Superior temporal gyrus (tissue), 1 donor: ENCODE measurements around the gene SIGLECL1.
"Not testable (repeated sequence)": the region's sequence is repeated elsewhere in the genome, so short reads cannot be mapped to it uniquely, and the experiment has no call there.

Experiments
- DNase-seq: peaks from one replicate; pipeline ENCODE4 v3.0.0-alpha.2; 2016; ENCODE audit errors: extremely low spot score

SIGLECL1 gene

GRCh38 chr19:51250786-51251467 lies at the start of gene SIGLECL1:
Gene SIGLECL1, plus strand, starts transcription at chr19:51251080. Its CDS starts 12,993 bp downstream, at chr19:51264073.
- no peak for DNase-seq

DNA sequence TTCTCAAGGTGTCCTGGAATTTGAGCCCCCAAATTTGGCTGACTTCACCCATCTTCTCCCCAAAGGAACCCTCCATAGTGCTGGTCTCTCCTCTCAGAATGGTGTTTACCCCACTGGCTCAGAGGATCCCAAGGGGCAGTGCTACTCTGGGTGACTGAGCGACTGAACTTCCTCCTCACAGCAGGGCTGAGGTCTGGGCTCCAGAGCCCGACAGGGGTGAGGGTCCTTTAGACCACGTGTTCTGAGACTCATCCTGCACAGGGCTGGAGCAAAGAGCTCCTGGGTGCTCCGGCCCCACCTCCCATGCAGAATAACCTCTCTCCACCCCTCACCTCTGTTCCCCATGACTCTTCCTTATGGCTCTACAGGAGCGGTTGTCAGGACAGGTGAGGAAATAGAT lies 49.2 kb upstream of the SIGLECL1 start:
- no peak for DNase-seq

- DNase-seq = no peak
Measured at GRCh38 chr19:51203916-51204315, 47.0 kb upstream of the SIGLECL1 start.

- no peak for DNase-seq
Measured at GRCh38 chr19:51204321-51204720, 46.6 kb upstream of the SIGLECL1 start.

GRCh38 chr19:51207747-51208146 lies 43.1 kb upstream of the SIGLECL1 start:
- DNase-seq = no peak

DNA sequence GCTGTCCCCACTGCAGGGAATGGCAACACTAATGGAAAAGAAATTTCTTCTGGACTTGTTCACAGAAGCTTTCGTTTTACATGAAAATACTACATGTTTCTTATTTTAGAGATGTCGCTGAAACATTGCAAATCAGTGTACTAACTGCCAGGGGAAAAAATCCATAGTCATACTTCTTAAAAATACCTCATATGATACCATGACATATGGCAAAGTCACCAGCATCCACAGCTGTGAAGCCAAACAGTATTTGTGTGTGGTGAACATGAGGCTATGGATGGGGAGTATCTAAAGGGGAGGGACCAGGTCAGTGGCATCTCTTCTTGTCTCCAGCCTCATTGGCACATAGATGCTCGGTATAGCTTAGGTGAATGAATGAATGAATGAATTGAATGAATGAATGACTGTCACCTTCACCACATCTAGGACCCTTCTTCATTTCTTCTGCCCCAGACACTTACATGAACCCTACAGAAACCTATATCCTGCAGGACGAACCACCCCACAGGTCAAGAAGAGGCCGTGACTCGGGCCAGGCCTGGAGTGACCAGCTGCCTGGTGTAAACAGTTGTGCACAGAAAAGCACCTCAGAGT lies 40.6 kb upstream of the SIGLECL1 start:
- peak; percentile 13 for DNase-seq

DNA sequence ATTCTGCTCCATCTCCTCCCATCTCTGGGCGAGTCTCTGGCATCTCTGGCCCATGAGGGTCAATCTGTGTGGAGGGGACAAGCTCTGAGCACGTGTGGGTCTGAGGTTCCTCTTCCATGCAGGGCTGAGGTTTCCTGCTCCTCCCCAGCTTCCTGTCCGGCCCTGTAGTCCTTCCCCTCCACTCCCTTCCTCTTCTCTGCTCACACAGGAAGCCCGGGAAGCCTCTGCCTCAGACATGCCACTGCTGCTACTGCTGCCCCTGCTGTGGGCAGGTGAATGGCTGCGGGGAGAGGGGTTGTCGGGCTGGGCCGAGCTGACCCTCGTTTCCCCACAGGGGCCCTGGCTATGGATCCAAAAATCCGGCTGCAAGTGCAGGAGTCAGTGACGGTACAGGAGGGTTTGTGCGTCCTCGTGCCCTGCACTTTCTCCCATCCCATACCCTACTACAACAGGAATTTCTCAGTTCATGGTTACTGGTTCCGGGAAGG lies 40.0 kb upstream of the SIGLECL1 start:
- DNase-seq = not testable (repeated sequence)

DNA sequence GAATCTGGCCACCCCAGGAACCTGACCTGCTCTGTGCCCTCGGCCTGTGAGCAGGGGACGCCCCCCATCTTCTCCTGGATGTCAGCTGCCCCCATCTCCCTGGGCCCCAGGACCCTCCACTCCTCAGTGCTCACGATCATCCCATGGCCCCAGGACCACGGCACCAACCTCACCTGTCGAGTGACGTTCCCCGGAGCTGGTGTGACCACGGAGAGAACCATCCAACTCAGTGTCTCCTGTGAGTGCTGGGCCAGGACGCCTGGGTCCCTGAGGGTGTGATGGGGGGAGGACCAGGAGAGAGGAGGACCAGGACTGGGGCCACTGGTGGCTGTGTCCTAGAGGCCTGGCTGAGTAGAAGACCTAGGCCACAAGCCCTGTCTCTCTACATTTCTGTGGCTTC lies 39.0 kb upstream of the SIGLECL1 start:
- DNase-seq = no peak

DNA sequence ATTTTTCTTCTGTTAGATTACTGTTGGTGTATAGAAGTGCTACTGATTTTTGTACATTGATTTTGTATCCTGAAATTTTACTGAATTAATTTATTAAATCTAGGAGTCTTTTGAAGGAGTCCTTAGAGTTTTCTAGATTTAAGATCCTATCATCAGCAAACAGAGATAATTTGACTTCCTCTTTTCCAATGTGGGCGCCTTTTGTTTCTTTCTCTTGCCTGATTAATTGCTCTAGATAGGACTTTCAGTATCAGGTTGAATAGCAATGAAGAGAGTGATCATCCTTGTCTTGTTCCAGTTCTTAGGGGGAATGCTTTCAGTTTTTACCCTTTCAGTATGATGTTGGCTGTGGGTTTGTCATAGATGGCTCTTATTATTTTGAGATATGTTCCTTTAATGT lies 31.6 kb upstream of the SIGLECL1 start:
- no peak for DNase-seq

GRCh38 chr19:51219971-51220370 lies 30.9 kb upstream of the SIGLECL1 start:
- peak; percentile 24 for DNase-seq

DNA sequence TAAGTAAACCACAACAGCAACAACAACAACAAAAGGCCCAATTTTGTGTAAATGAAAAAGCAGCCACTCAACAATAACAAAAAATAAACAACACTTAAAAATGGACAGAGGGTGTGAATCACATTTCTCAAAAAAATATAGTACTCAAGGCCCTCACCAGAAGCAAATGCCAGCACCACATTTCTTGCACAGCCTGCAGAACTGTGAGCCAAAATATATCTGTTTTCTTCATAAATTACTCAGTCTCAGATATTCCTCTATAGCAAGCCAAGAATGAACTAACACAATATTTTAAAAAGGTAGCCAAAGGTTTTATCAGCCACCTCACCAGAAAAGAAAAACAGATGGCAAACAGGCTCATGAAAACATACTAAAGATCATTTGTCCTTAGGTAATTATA lies 29.9 kb upstream of the SIGLECL1 start:
- DNase-seq = no peak

- DNase-seq = no peak
Measured at GRCh38 chr19:51224163-51224641, 26.7 kb upstream of the SIGLECL1 start.

DNA sequence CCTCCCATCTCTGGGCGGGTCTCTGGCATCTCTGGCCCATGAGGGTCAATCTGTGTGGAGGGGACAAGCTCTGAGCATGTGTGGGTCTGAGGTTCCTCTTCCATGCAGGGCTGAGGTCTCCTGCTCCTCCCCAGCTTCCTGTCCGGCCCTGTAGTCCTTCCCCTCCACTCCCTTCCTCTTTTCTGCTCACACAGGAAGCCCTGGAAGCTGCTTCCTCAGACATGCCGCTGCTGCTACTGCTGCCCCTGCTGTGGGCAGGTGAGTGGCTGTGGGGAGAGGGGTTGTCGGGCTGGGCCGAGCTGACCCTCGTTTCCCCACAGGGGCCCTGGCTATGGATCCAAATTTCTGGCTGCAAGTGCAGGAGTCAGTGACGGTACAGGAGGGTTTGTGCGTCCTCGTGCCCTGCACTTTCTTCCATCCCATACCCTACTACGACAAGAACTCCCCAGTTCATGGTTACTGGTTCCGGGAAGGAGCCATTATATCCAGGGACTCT lies 25.9 kb upstream of the SIGLECL1 start, which contains the start of gene CD33:
TSS of gene CD33 (plus strand) at position 183 of the 496 bp plus-strand sequence. CDS start at position 222, 39 bp downstream.
- not testable (repeated sequence) for DNase-seq

- no peak for DNase-seq
Measured at GRCh38 chr19:51226067-51226466, 24.8 kb upstream of the SIGLECL1 start.

GRCh38 chr19:51227326-51227725 lies 23.6 kb upstream of the SIGLECL1 start:
- DNase-seq = no peak

GRCh38 chr19:51227966-51228365 lies 22.9 kb upstream of the SIGLECL1 start:
- DNase-seq = no peak

DNA sequence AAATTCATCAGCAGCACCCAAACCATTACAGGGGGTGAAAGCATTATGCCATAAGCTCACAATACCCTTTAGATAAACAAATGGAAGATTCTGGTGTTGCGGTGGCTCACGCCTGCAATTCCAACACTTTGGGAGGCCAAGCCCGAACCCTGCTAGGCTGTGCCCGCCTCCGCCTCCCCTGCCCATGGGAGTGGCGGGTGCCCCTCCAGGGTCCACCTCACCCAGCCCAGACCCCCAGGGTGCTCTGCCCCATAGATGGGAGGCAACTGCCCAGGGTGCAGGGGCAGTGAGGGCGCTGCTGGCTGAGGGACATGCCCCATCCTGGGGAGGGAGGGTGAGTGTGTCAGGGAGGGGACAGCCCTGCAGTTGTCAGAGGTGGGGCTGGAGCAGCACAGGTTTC lies 10.0 kb upstream of the SIGLECL1 start:
- DNase-seq = no peak

DNA sequence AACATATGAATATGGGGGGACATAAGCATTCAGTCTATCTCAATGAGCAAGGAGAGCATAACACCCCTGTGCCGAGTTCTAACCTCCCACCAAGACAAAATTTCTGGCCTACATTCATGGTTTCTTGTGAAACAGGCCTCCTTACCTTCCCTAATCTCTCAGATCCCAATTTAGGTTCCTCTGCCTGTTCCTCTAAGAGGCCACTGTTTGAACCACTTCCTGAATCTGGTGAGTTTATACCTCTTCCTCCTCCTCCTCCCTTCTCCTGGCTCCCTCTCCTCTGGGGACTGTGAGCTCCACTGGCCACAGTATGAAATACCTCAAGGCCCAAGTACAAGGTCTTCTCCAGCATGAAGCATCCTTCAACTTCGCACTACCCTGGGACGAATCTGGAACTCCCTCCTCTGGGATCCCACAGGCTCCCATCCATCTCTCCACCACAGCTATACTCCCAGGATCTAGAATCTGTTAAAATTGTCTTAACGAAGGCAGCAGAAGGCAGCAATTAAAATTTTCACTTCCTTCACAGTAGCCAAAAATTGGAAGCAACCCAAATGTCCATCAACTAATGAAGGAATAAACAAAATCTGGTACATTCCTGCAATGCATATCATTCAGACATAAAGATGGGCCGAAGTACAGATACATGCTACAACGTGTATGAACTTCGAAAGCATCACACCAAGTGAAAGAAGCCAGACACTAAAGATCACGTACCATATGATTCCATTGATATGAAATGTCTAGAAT lies 7.8 kb upstream of the SIGLECL1 start:
- DNase-seq = no peak

- DNase-seq = no peak
Measured at GRCh38 chr19:51246164-51246552, 4.7 kb upstream of the SIGLECL1 start.

- DNase-seq = no peak
Measured at GRCh38 chr19:51247972-51248590, 2.8 kb upstream of the SIGLECL1 start.

DNA sequence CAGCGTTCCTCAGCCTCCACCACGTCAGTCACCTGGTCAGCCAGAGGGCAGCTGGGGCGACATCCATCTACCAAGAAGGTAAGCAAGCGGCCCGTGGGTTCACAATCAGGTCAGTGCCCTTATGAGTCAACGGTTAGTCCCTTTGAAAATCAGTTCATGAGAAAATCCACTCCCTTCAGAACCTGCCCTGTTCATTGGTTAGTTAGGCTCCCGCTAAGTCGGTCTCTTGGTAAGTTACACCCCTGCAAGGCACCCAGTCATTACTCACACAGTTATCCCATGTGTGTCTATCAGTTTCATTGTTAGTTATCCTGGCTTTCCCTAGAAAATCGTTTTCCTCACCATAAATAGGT lies 564 bp downstream of the SIGLECL1 start:
- DNase-seq = no peak
